WTC11 (cell line): ENCODE measurements around the gene YIPF5.

Experiments used
- ATF1 ChIP-seq: sonication (generic); formaldehyde crosslinking; IDR thresholded peaks from 2 replicates; pipeline ENCODE4 v1.8.1; 2023; ENCODE audit warnings: mild to moderate bottlenecking, moderate library complexity, missing genetic modification reagents
- ESRRA ChIP-seq: sonication (generic); formaldehyde crosslinking; IDR thresholded peaks from 2 replicates; pipeline ENCODE4 v1.8.1; 2022; ENCODE audit warnings: mild to moderate bottlenecking, missing genetic modification reagents, borderline replicate concordance
- ETV6 ChIP-seq: sonication (generic); formaldehyde crosslinking; IDR thresholded peaks from 2 replicates; pipeline ENCODE4 v1.8.1; 2022; ENCODE audit warnings: mild to moderate bottlenecking, missing genetic modification reagents
- HMGA2 ChIP-seq: fragments of 250-450 bp; sonication (Bioruptor Pico); IDR thresholded peaks from 2 replicates; pipeline ENCODE4 v1.4.0; 2021; ENCODE audit warnings: mild to moderate bottlenecking, moderate library complexity
- IRF2 ChIP-seq: sonication (generic); formaldehyde crosslinking; IDR thresholded peaks from 2 replicates; pipeline ENCODE4 v1.8.0; 2022; ENCODE audit warnings: low read depth, missing genetic modification reagents, borderline replicate concordance
- TCF7 ChIP-seq: sonication (generic); formaldehyde crosslinking; IDR thresholded peaks from 2 replicates; pipeline ENCODE4 v1.8.0; 2022; ENCODE audit warnings: mild to moderate bottlenecking, low read depth, missing genetic modification reagents, moderate library complexity
- ZNF416 ChIP-seq: fragments of 250-450 bp; sonication (Bioruptor Pico); IDR thresholded peaks from 2 replicates; pipeline ENCODE4 v1.9.0; 2021; ENCODE audit warnings: mild to moderate bottlenecking, inconsistent platforms
- TF ChIP-seq, protein P1 (sequence below): fragments of 200-600 bp; IDR thresholded peaks from 2 replicates; pipeline ENCODE4 v1.8.0; 2022; ENCODE audit warnings: antibody characterized with exemption
- TF ChIP-seq, protein P2 (sequence below): sonication (generic); formaldehyde crosslinking; IDR thresholded peaks from 2 replicates; pipeline ENCODE4 v1.8.1; 2023; ENCODE audit warnings: mild to moderate bottlenecking, missing genetic modification reagents, moderate library complexity
- TF ChIP-seq, protein P3 (sequence below): sonication (generic); formaldehyde crosslinking; IDR thresholded peaks from 2 replicates; pipeline ENCODE4 v1.8.0; 2023; ENCODE audit warnings: mild to moderate bottlenecking, missing genetic modification reagents
- TF ChIP-seq, protein P4 (sequence below): sonication (generic); formaldehyde crosslinking; IDR thresholded peaks from 2 replicates; pipeline ENCODE4 v1.8.0; 2022; ENCODE audit warnings: mild to moderate bottlenecking, missing genetic modification reagents
- TF ChIP-seq, protein P5 (sequence below): sonication (generic); formaldehyde crosslinking; IDR thresholded peaks from 2 replicates; pipeline ENCODE4 v1.8.1; 2022; ENCODE audit warnings: low read depth, mild to moderate bottlenecking, moderate library complexity, missing genetic modification reagents, borderline replicate concordance
- TF ChIP-seq, protein P6 (sequence below): sonication (generic); formaldehyde crosslinking; IDR thresholded peaks from 2 replicates; pipeline ENCODE4 v1.8.1; 2022; ENCODE audit warnings: low read depth, missing genetic modification reagents, borderline replicate concordance
- TF ChIP-seq, protein P7 (sequence below): sonication (generic); formaldehyde crosslinking; IDR thresholded peaks from 2 replicates; pipeline ENCODE4 v1.8.1; 2023; ENCODE audit warnings: mild to moderate bottlenecking, moderate library complexity, missing genetic modification reagents

DNA sequence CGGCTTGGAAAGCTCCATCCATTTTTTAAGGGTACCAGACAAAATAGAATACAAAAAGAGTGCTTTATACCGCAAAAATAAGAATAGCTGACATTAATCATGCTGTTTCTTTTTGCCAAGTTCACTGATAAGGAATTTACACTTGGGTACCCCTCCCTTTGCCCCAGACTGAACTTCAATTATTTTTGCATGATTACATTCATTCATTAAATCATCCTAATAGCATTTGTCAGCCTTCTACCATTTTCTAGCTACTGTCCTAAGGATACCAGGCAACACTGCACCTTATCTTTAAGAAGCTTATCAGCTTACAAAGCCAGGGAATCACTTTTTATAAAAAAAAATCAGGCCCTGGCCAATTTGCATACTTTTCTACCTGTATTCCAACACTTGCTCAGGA is 48.4 kb downstream of the YIPF5 start:
- TF ChIP-seq, protein P1, sequence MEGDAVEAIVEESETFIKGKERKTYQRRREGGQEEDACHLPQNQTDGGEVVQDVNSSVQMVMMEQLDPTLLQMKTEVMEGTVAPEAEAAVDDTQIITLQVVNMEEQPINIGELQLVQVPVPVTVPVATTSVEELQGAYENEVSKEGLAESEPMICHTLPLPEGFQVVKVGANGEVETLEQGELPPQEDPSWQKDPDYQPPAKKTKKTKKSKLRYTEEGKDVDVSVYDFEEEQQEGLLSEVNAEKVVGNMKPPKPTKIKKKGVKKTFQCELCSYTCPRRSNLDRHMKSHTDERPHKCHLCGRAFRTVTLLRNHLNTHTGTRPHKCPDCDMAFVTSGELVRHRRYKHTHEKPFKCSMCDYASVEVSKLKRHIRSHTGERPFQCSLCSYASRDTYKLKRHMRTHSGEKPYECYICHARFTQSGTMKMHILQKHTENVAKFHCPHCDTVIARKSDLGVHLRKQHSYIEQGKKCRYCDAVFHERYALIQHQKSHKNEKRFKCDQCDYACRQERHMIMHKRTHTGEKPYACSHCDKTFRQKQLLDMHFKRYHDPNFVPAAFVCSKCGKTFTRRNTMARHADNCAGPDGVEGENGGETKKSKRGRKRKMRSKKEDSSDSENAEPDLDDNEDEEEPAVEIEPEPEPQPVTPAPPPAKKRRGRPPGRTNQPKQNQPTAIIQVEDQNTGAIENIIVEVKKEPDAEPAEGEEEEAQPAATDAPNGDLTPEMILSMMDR = no peak
- TF ChIP-seq, protein P2, sequence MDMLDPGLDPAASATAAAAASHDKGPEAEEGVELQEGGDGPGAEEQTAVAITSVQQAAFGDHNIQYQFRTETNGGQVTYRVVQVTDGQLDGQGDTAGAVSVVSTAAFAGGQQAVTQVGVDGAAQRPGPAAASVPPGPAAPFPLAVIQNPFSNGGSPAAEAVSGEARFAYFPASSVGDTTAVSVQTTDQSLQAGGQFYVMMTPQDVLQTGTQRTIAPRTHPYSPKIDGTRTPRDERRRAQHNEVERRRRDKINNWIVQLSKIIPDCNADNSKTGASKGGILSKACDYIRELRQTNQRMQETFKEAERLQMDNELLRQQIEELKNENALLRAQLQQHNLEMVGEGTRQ (CRISPR knock-in tag) = no peak
- TF ChIP-seq, protein P3, sequence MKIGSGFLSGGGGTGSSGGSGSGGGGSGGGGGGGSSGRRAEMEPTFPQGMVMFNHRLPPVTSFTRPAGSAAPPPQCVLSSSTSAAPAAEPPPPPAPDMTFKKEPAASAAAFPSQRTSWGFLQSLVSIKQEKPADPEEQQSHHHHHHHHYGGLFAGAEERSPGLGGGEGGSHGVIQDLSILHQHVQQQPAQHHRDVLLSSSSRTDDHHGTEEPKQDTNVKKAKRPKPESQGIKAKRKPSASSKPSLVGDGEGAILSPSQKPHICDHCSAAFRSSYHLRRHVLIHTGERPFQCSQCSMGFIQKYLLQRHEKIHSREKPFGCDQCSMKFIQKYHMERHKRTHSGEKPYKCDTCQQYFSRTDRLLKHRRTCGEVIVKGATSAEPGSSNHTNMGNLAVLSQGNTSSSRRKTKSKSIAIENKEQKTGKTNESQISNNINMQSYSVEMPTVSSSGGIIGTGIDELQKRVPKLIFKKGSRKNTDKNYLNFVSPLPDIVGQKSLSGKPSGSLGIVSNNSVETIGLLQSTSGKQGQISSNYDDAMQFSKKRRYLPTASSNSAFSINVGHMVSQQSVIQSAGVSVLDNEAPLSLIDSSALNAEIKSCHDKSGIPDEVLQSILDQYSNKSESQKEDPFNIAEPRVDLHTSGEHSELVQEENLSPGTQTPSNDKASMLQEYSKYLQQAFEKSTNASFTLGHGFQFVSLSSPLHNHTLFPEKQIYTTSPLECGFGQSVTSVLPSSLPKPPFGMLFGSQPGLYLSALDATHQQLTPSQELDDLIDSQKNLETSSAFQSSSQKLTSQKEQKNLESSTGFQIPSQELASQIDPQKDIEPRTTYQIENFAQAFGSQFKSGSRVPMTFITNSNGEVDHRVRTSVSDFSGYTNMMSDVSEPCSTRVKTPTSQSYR = no peak
- TF ChIP-seq TCF7 (CRISPR knock-in tag) = no peak
- TF ChIP-seq, protein P4, sequence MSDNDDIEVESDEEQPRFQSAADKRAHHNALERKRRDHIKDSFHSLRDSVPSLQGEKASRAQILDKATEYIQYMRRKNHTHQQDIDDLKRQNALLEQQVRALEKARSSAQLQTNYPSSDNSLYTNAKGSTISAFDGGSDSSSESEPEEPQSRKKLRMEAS (CRISPR knock-in tag) = no peak
- TF ChIP-seq, protein P5, sequence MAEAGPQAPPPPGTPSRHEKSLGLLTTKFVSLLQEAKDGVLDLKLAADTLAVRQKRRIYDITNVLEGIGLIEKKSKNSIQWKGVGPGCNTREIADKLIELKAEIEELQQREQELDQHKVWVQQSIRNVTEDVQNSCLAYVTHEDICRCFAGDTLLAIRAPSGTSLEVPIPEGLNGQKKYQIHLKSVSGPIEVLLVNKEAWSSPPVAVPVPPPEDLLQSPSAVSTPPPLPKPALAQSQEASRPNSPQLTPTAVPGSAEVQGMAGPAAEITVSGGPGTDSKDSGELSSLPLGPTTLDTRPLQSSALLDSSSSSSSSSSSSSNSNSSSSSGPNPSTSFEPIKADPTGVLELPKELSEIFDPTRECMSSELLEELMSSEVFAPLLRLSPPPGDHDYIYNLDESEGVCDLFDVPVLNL = no peak
- TF ChIP-seq, protein P6, sequence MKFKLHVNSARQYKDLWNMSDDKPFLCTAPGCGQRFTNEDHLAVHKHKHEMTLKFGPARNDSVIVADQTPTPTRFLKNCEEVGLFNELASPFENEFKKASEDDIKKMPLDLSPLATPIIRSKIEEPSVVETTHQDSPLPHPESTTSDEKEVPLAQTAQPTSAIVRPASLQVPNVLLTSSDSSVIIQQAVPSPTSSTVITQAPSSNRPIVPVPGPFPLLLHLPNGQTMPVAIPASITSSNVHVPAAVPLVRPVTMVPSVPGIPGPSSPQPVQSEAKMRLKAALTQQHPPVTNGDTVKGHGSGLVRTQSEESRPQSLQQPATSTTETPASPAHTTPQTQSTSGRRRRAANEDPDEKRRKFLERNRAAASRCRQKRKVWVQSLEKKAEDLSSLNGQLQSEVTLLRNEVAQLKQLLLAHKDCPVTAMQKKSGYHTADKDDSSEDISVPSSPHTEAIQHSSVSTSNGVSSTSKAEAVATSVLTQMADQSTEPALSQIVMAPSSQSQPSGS (CRISPR knock-in tag) = no peak
- TF ChIP-seq ESRRA (CRISPR knock-in tag) = no peak
- TF ChIP-seq HMGA2 (CRISPR knock-in tag) = no peak
- no peak for TF ChIP-seq ETV6 (CRISPR knock-in tag)
- no peak for TF ChIP-seq IRF2 (CRISPR knock-in tag)
- no peak for TF ChIP-seq ZNF416
- TF ChIP-seq, protein P7, sequence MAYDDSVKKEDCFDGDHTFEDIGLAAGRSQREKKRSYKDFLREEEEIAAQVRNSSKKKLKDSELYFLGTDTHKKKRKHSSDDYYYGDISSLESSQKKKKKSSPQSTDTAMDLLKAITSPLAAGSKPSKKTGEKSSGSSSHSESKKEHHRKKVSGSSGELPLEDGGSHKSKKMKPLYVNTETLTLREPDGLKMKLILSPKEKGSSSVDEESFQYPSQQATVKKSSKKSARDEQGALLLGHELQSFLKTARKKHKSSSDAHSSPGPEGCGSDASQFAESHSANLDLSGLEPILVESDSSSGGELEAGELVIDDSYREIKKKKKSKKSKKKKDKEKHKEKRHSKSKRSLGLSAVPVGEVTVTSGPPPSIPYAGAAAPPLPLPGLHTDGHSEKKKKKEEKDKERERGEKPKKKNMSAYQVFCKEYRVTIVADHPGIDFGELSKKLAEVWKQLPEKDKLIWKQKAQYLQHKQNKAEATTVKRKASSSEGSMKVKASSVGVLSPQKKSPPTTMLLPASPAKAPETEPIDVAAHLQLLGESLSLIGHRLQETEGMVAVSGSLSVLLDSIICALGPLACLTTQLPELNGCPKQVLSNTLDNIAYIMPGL (CRISPR knock-in tag) = no peak
- TF ChIP-seq ATF1 (CRISPR knock-in tag) = no peak
